ENCODE measurements around the gene UBE2E2.
"Not testable (repeated sequence)": the region's sequence is repeated elsewhere in the genome, so short reads cannot be mapped to it uniquely, and the experiment has no call there.

The UBE2E2 gene

DNA sequence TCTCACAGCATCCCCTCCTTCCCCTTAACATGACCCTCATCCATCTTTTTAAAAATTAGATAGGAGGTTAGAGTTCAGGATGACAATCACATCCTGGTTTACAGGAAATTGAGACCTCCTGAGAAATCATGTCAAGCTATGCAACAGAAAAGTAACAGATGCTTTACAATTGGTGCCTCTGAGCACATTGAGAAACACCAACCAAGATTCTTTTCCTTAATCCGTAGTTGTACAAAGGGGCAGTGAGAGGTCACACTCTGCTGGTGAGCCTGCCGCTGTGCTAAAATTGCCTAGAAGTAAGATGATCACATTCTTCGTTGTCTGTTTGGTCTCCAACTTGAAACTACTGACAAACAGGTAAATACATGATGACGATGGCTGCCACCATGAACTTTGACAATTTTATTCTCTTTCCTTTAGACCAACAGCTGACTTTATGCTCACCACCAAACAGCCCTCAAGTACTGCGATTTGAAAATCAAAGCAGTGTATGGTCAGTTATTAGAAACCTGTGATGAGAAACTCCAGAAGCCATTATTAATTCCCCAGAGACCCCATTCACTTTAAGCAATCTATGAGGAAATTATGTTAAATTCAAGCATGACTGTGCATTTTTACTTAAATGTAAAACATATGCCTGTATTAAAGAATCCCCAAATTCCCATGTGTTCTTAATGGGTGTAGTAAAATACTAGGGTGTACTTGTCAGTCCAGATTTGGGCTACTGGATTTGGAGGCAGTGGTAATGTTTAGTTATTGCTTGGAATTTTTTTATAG is 392.0 kb downstream of the UBE2E2 start:
- no peak for DNase-seq

DNA sequence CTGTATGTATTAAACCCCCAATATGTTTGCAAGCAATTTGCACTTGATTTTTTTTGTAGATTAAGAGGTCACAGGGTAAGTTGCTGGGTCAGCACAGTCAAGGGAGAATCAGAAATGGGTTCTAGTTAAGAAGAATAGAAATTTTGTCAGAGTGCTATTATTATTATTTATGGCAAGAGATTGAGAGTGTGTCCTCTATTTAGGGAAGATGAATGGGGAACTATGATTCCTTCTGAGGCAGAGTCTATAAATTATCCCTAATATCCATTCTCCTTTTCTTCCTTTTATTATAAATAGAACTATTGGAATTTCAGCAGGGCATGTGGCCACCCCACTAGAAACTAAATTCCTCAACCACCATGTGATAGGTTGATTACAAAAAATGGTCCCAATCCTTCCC is 392.7 kb downstream of the UBE2E2 start:
- no peak for DNase-seq

- no peak for DNase-seq
These were observed 397.2 kb downstream of the UBE2E2 start for GRCh38 chr3:23600167-23600871.

GRCh38 chr3:23601091-23601822 is 398.1 kb downstream of the UBE2E2 start:
- no peak for DNase-seq

DNA sequence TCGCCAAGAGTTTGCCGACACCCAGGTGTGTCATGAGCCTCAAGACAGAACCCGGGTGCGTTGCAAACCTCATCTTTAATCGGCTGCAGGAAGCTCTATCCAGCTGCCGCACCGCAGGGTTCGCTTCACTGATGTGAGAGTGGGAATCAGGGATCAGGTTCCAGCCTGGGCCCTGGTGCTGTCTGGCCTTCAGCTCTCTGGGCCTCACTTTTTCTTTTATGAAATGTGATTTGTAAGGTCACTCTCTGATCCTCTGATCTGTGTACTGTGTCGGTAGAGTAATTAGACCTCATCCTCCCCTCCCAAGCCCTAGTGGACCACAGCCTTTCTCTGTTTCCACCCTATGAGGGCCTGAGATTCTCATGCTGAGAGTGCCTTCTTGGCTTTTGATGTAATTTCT is 399.8 kb downstream of the UBE2E2 start:
- DNase-seq: no peak

DNA sequence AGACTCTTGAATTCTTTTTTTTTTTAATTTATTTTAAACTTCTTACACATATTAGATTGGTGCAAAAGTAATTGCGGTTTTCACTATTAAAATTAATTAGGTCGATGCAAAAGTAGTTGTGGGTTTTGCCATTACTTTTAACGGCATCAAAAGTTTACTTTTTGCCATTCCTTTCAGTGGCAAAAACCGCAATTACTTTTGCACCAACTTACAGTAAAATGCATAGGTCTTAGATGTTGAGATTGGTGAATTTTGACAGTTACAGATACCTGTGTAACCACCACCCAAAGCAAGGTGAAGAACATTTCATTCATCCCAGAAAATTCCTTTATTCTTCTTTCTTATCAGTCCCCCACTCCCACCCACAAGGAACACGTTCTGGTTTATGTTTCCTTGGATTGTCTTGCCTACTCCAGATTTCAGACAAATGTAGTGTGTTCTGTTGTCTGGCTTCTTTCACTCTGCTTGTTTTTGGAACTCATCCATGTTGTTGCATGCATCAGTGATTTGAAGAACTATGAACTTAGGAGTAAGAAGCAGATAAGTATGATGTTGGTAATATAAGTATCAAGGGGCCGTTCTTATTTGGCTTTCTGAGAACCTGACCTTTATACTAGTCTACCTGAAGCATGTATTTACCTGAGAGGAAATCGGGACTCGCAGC is 404.2 kb downstream of the UBE2E2 start:
- DNase-seq: no peak

GRCh38 chr3:23608650-23609049 is 405.5 kb downstream of the UBE2E2 start:
- DNase-seq: no peak

DNA sequence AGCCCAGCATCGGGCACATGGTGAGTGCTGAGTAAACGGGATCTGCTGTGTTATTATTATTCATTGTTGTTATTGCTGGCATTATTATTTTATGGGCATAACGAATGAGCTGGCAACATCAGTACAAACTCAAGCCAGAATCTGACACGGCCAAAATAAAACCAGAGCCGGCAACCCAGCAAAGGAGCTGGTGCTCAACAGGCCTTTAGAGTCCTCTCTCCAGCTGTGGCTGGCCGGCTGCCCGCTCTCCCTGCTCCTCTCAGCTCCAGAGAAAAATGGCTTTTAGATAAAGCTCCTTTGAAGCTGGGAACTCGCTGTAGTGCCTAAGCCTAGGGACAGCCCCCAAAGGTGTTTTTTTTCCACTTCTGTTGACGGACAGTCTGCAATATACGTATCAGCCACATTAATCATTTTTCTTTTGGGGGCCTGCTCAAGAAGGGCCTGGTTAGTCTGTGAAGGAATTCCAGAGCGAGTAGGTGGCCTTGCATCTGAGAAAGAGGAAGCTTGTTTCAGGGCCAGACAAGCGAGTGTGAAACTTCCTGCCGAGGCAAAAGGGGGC is 408.7 kb downstream of the UBE2E2 start:
- DNase-seq: no peak

DNA sequence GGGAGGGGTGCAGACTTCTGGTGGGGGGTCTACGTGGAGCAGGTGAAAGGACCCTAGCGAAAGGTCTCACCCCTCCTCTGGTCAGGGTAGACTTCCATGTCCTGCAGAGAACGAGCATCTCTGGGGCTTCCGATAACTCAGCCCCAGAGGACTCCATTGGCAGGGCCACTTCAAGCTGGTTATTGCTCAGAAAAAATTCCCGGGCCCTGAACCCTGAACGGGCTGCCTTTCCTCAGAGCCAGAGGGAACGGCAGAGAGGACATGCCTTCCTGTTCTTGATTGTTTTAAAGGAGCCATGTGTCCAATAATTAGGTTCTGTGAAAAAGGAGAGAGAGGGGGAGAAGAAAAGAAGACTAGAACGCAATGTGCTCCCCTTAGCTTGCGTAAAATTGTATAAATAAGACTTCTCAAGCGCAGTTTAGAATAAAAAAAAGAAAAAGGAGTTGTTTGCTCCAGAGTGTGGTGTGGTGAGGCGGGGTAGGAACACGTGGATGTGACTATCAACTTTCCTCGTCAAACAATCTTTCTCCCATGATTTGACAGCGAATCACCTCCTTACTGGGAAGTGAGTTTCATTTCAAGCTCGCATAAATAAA is 409.3 kb downstream of the UBE2E2 start:
- no peak for DNase-seq

- DNase-seq: no peak
These were observed 411.9 kb downstream of the UBE2E2 start for GRCh38 chr3:23615068-23615467.

DNA sequence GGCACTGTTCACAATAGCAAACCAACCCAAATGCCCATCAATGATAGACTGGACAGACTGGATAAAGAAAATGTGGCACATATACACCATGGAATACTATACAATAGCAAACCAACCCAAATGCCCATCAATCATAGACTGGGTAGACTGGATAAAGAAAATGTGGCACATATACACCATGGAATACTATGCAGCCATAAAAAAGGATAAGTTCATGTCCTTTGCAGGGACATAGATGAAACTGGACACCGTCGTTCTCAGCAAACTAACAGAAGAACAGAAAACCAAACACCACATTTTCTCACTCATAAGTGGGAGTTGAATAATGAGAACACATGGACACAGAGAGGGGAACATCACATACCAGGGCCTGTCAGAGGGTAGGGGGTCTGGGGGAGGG is 415.3 kb downstream of the UBE2E2 start:
- not testable (repeated sequence) for DNase-seq

- no peak for DNase-seq
These were observed 416.8 kb downstream of the UBE2E2 start for GRCh38 chr3:23619705-23620637.

DNA sequence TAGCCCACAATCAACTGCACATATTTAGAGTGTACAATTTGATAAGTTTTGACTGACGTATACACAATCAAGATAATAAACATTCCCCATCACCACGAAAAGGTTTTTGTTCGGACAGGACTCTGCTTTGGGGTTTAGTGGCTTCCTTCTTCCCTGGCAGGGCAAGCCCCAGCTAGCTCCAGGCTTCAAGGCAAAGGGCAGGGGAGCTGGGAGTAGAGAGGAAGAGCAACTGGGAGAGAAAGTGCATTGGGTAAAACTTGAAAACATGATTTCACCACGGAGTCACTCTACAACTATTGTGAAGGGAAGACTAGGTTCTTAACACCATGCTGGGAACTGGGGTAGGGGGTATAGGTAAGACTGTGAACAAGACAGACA is 417.5 kb downstream of the UBE2E2 start:
- no peak for DNase-seq

DNA sequence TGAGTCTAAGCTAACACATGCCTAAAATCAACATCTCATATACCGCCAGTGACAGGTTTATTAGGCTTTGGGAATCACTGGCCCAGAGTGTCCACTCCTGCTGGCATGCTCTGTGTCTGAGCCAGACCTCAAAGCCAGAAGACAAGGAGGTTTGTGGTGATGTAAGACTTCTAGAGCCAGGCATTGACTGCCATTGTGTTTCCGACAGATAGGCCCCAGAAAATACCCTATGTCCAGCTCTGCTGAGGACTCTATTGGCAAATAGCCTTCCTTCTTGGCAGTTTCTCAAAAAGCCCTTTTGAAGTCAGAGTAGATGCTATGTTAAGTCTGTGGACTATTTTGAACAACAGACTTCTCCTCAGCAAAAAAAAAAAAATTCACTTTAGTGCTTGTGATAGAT is 420.7 kb downstream of the UBE2E2 start:
- DNase-seq: no peak

GRCh38 chr3:23624305-23624704 is 421.2 kb downstream of the UBE2E2 start:
- no peak for DNase-seq

GRCh38 chr3:23626442-23626841 is 423.3 kb downstream of the UBE2E2 start:
- no peak for DNase-seq

GRCh38 chr3:23629181-23629894 is 426.2 kb downstream of the UBE2E2 start:
- no peak for DNase-seq

GRCh38 chr3:23633261-23633960 is 430.3 kb downstream of the UBE2E2 start:
- DNase-seq: no peak

GRCh38 chr3:23637339-23637738 is 434.2 kb downstream of the UBE2E2 start:
- DNase-seq: no peak

Data from activated T-cell treated with anti-CD3 and anti-CD28 coated beads, Interleukin-2, amount 50 U/mL, for 1 hour (primary cell).